Neural progenitor cell (in vitro differentiated cells): ENCODE measurements around the gene DPYD.

Experiments
- EZH2phosphoT487 ChIP-seq: fragments of 200-600 bp; sonication (generic); IDR thresholded peaks from 2 replicates; pipeline ENCODE4 v1.6.1; 2017; ENCODE audit warnings: antibody characterized with exemption
- TF ChIP-seq, protein P1 (sequence below): fragments of 200-600 bp; sonication (generic); IDR thresholded peaks from 2 replicates; pipeline ENCODE4 v1.5.1; 2017; ENCODE audit warnings: antibody characterized with exemption, mild to moderate bottlenecking

DNA sequence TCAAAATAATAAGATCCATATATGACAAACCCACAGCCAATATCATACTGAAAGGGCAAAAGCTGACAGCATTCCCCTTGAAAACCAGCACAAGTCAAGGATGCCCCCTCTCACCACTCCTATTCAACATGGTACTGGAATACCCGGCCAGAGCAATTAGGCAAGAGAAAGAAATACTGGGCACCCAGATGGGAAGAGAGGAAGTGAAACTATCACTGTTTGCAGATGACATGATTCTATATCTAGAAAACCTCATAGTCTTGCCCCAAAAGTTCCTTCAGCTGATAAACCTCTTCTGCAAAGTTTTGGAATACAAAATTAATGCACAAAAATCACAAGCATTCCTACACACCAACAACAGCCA lies 756.6 kb downstream of the DPYD start:
- TF ChIP-seq, protein P1, sequence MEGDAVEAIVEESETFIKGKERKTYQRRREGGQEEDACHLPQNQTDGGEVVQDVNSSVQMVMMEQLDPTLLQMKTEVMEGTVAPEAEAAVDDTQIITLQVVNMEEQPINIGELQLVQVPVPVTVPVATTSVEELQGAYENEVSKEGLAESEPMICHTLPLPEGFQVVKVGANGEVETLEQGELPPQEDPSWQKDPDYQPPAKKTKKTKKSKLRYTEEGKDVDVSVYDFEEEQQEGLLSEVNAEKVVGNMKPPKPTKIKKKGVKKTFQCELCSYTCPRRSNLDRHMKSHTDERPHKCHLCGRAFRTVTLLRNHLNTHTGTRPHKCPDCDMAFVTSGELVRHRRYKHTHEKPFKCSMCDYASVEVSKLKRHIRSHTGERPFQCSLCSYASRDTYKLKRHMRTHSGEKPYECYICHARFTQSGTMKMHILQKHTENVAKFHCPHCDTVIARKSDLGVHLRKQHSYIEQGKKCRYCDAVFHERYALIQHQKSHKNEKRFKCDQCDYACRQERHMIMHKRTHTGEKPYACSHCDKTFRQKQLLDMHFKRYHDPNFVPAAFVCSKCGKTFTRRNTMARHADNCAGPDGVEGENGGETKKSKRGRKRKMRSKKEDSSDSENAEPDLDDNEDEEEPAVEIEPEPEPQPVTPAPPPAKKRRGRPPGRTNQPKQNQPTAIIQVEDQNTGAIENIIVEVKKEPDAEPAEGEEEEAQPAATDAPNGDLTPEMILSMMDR, result no peak
- TF ChIP-seq EZH2phosphoT487, result no peak
